Lung (tissue), 12 donors: ENCODE results near the gene MARF1. TPM values are rescaled to one million over a fixed set of nuclear protein-coding genes. Genes with fewer than 3 reads are reported as not detected.
A peak's percentile ranks its signal among the peaks of the same experiment; 100 is the strongest.

Source experiments
- ATAC-seq: fragments of 200-7000 bp; cut with Tn5 transposase; one replicate; pipeline ENCODE4 v1.9.1; 2020; ENCODE audit warnings: moderate number of reproducible peaks; ENCODE audit not compliant: insufficient read depth, low FRiP score
- DNase-seq, 3 donors: peaks; one replicate each; pipeline ENCODE4 v3.0.0-alpha.2; 2013 to 2017
- H3K27ac ChIP-seq, 2 donors: one replicate each; pipeline ENCODE4 v1.5.1; 2013; ENCODE audit warnings: mild to moderate bottlenecking in 2 of 2, moderate library complexity in 2 of 2, control low read depth in 1 of 2, inconsistent platforms in 1 of 2, low read depth in 1 of 2, low read length in 1 of 2
- H3K27me3 ChIP-seq, 3 donors: one replicate each; pipeline ENCODE4 v1.5.1; 2013; ENCODE audit warnings: low read length in 2 of 3; ENCODE audit not compliant: control insufficient read depth in 3 of 3, insufficient read depth in 3 of 3
- H3K36me3 ChIP-seq, 4 donors: one replicate each; pipeline ENCODE4 v1.5.1; 2013; ENCODE audit warnings: low read length in 4 of 4, mild to moderate bottlenecking in 1 of 4, moderate library complexity in 1 of 4; ENCODE audit not compliant: control insufficient read depth in 4 of 4, insufficient read depth in 4 of 4
- H3K4me1 ChIP-seq, 5 donors: one replicate each; pipeline ENCODE4 v1.5.1; 2013; ENCODE audit warnings: low read length in 5 of 5, mild to moderate bottlenecking in 2 of 5, moderate library complexity in 1 of 5; ENCODE audit not compliant: control insufficient read depth in 5 of 5, insufficient read depth in 5 of 5
- H3K4me3 ChIP-seq: one replicate; pipeline ENCODE4 v1.5.1; 2013; ENCODE audit warnings: mild to moderate bottlenecking, control low read depth, moderate library complexity
- H3K9ac ChIP-seq, 2 donors: one replicate each; pipeline ENCODE4 v1.5.1; 2013; ENCODE audit warnings: low read length in 2 of 2, control low read depth in 1 of 2; ENCODE audit not compliant: insufficient read depth in 1 of 2
- H3K9me3 ChIP-seq, 4 donors: one replicate each; pipeline ENCODE4 v1.5.1; 2013; ENCODE audit warnings: low read length in 3 of 4, mild to moderate bottlenecking in 1 of 4, moderate library complexity in 1 of 4; ENCODE audit not compliant: control insufficient read depth in 4 of 4, insufficient read depth in 3 of 4
- CTCF ChIP-seq: IDR thresholded peaks from 2 replicates; pipeline ENCODE4 v1.5.1; 2012; ENCODE audit warnings: mild to moderate bottlenecking; ENCODE audit errors: control extremely low read depth, extremely low read depth
- WGBS, 2 donors: extraction: QIAGEN DNeasy Blood & Tissue Kit; methylation state at CpG; one replicate each; pipeline ENCODE4 v1.1.7; 2013; 5-methylcytosine and 5-hydroxymethylcytosine counted together
- polyA plus RNA-seq, 2 donors: library from polyadenylated mRNA; stranded (reverse); fragments of 200-250 nt; gene quantifications; one replicate each; pipeline ENCODE4 v1.2.1, GENCODE V29; 2013
- total RNA-seq, 2 donors: library from RNA; depleted of rRNA in 1 of 2; stranded (reverse); fragments of >200 nt in 1 of 2; gene quantifications; one replicate each; pipeline ENCODE4 v1.2.1, GENCODE V29; 2014 to 2021
- donor health status: control.
- donor health status: control.
- donor health status: Bipolar disorder and iron deficiency.
- donor health status: healthy.
- donor health status: DM: yes; HTN: yes; CAD: no.

MARF1 gene
- total and polyA plus RNA-seq, 4 donors: 18.0 to 72.1 (median 41.9) TPM

- Histone ChIP-seq H3K36me3 (peaks cover 0 to 4% (median 4%) of the 10 kb centered on the region in 4 donors), H3K4me1 (peaks cover 0 to 22% (median 10%) of the 10 kb centered on the region in 5 donors), H3K9me3 (no peaks in the 10 kb centered on the region), H3K27me3 (no peaks in the 10 kb centered on the region), H3K9ac (no peak overlapping the region), H3K4me3 (no peak overlapping the region), H3K27ac (no peak overlapping the region)
- ATAC-seq (no peak), DNase-seq (no peak)
- WGBS, 2 donors: 81 to 83% methylated on average over 9 of the region's 9 CpGs
- TF ChIP-seq CTCF: no peak
These were observed 1.5 kb upstream of the MARF1 start for GRCh38 chr16:15644267-15644961.

- Histone ChIP-seq H3K27ac (peak overlapping the region; percentile 94 to 100), H3K9ac (peak overlapping the region in 1 of 2 donors; percentile 100), H3K4me1 (peaks cover 0 to 21% (median 10%) of the 10 kb centered on the region in 5 donors), H3K4me3 (no peak overlapping the region), H3K36me3 (peaks cover 2 to 7% (median 6%) of the 10 kb centered on the region in 4 donors), H3K9me3 (no peaks in the 10 kb centered on the region), H3K27me3 (no peaks in the 10 kb centered on the region)
- ATAC-seq (no peak), DNase-seq (no peak)
- 18 to 22% methylated on average over 4 of the region's 4 CpGs for WGBS, 2 donors
- TF ChIP-seq CTCF: no peak
These were observed 944 bp upstream of the MARF1 start for GRCh38 chr16:15643946-15644250.

GRCh38 chr16:15642557-15643047 lies 352 bp downstream of the MARF1 start:
- H3K36me3 ChIP-seq: peaks cover 4 to 15% (median 10%) of the 10 kb centered on the region in 4 donors
- WGBS, 2 donors: 0 to 1% methylated on average over 16 to 23 of the region's 23 CpGs
- H3K9me3 ChIP-seq: no peaks in the 10 kb centered on the region
- ATAC-seq (peak; percentile 39), DNase-seq (peak; percentile 68 to 79 (median 79))
- TF ChIP-seq CTCF: no peak
- peak overlapping the region; percentile 48 to 92 for H3K9ac ChIP-seq
- H3K4me3 ChIP-seq: peak overlapping the region; percentile 97
- peak overlapping the region; percentile 83 to 99 for H3K27ac ChIP-seq
- H3K4me1 ChIP-seq: peaks cover 0 to 21% (median 10%) of the 10 kb centered on the region in 5 donors
- no peaks in the 10 kb centered on the region for H3K27me3 ChIP-seq
